Measurements from ENCODE around the gene RUNDC1.
"Not testable (repeated sequence)": the region's sequence is repeated elsewhere in the genome, so short reads cannot be mapped to it uniquely, and the experiment has no call there.

Gene RUNDC1

DNA sequence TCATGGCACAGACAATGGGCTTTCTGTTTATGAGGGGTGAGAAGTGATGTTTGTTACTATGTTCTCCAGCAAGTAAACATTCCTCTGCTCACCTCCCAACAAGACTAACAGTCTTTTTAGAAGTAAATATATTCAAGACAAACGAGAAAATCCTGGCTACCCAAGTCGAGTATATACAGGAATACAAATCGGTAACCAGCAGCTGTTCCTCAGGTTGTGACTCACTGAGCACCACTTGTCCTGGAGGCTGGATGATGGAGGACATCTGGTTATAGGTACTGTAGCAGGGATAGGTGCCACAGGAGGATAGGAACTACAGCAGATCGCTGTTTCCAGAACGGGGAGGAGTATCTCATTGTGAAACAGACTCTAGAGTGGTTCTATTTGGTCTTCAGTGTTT lies 12.5 kb downstream of the RUNDC1 start:
- H3K4me3 ChIP-seq (ENCODE audit: low read depth, low read length), result no peak overlapping the region
- peaks cover 40% of the 10 kb centered on the region for H3K4me1 ChIP-seq (ENCODE audit: control insufficient read depth, insufficient read depth, low read length, unreplicated experiment)
- H2AFZ ChIP-seq (ENCODE audit: low read length, unreplicated experiment), result no peak overlapping the region
- no peaks in the 10 kb centered on the region for H3K27me3 ChIP-seq (ENCODE audit: insufficient read depth, low read length)
- H3K79me2 ChIP-seq (ENCODE audit: control insufficient read depth, insufficient read depth, low read length, unreplicated experiment), result no peaks in the 10 kb centered on the region
- no peak overlapping the region for H3K27ac ChIP-seq (ENCODE audit: low read depth, low read length)
- peaks cover 21% of the 10 kb centered on the region for H3K36me3 ChIP-seq (ENCODE audit: insufficient read depth, low read length)

DNA sequence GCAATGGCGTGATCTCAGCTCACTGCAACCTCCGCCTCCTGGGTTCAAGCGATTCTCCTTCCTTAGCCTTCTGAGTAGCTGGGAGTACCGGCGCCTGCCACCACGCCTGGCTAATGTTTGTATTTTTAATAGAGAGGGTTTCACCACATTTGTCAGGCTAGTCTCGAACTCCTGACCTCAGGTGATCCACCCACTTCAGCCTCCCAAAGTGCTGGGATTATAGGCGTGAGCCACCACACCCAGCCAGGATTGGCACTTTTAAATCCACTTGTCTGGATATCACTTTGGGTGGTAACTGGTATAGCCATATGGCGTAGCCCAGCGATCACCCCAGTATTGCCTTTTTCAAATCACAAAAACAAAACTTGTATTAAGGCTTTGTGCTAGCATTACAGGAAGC lies 13.5 kb downstream of the RUNDC1 start:
- Histone ChIP-seq H3K36me3 (ENCODE audit: insufficient read depth, low read length) (peaks cover 19% of the 10 kb centered on the region), H3K4me1 (ENCODE audit: control insufficient read depth, insufficient read depth, low read length, unreplicated experiment) (peaks cover 35% of the 10 kb centered on the region)
- H2AFZ ChIP-seq (ENCODE audit: low read length, unreplicated experiment); H3K79me2 ChIP-seq (ENCODE audit: control insufficient read depth, insufficient read depth, low read length, unreplicated experiment); H3K27me3 ChIP-seq (ENCODE audit: insufficient read depth, low read length); H3K4me3 ChIP-seq (ENCODE audit: low read depth, low read length); H3K27ac ChIP-seq (ENCODE audit: low read depth, low read length): not testable (repeated sequence)

- peaks cover 19% of the 10 kb centered on the region for H3K36me3 ChIP-seq (ENCODE audit: insufficient read depth, low read length)
- H3K79me2 ChIP-seq (ENCODE audit: control insufficient read depth, insufficient read depth, low read length, unreplicated experiment), result peaks cover 30% of the 10 kb centered on the region
- peaks cover 32% of the 10 kb centered on the region for H3K4me1 ChIP-seq (ENCODE audit: control insufficient read depth, insufficient read depth, low read length, unreplicated experiment)
- peak overlapping the region; percentile 54 for H3K4me3 ChIP-seq (ENCODE audit: low read depth, low read length)
- H3K27me3 ChIP-seq (ENCODE audit: insufficient read depth, low read length), result no peaks in the 10 kb centered on the region
- H2AFZ ChIP-seq (ENCODE audit: low read length, unreplicated experiment), result peak overlapping the region; percentile 60
- H3K27ac ChIP-seq (ENCODE audit: low read depth, low read length), result peak overlapping the region; percentile 30
Observed at GRCh38 chr17:42997390-42997983, 17.1 kb downstream of the RUNDC1 start.

GRCh38 chr17:42997984-42998938 lies 17.9 kb downstream of the RUNDC1 start, which contains the start of gene RPL27:
TSS of gene RPL27 (plus strand) at chr17:42998419. CDS start at chr17:42998751, 332 bp downstream.
- Histone ChIP-seq H3K4me3 (ENCODE audit: low read depth, low read length) (peak within 1 kb of the TSS; percentile 98), H3K79me2 (ENCODE audit: control insufficient read depth, insufficient read depth, low read length, unreplicated experiment) (peaks cover 31% of the 10 kb centered on the region), H2AFZ (ENCODE audit: low read length, unreplicated experiment) (peak within 1 kb of the TSS; percentile 60), H3K27ac (ENCODE audit: low read depth, low read length) (peak within 1 kb of the TSS; percentile 85), H3K4me1 (ENCODE audit: control insufficient read depth, insufficient read depth, low read length, unreplicated experiment) (peaks cover 35% of the 10 kb centered on the region), H3K36me3 (ENCODE audit: insufficient read depth, low read length) (peaks cover 21% of the 10 kb centered on the region), H3K27me3 (ENCODE audit: insufficient read depth, low read length) (no peaks in the 10 kb centered on the region)

DNA sequence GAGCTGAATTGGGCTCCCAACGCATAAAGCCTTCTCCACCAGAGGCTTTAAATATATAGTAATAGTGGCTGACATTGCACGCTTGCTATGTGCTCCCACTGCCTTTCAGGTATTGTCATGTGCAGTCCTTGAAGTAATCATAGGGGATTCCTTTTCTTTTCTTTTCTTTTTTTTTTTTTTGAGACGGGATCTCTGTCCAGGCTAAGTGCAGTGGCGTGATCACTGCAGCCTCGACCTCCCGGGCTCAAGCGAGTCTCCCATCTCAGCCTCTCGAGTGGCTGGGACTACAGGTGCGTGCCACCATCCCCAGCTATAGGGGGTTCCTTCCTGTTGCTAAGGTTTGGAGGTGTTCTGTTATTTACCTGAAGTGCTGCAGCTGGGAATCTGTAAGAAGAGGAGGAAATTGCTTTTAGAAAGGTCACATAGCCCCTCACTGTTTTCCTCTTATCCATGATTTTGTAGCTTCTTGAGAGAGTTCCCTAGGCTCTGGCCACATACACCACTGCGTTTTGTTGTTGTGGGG lies 18.7 kb downstream of the RUNDC1 start:
- peak overlapping the region; percentile 98 for H3K4me3 ChIP-seq (ENCODE audit: low read depth, low read length)
- no peaks in the 10 kb centered on the region for H3K27me3 ChIP-seq (ENCODE audit: insufficient read depth, low read length)
- H3K4me1 ChIP-seq (ENCODE audit: control insufficient read depth, insufficient read depth, low read length, unreplicated experiment), result peaks cover 41% of the 10 kb centered on the region
- peaks cover 26% of the 10 kb centered on the region for H3K36me3 ChIP-seq (ENCODE audit: insufficient read depth, low read length)
- no peak overlapping the region for H2AFZ ChIP-seq (ENCODE audit: low read length, unreplicated experiment)
- peaks cover 31% of the 10 kb centered on the region for H3K79me2 ChIP-seq (ENCODE audit: control insufficient read depth, insufficient read depth, low read length, unreplicated experiment)
- H3K27ac ChIP-seq (ENCODE audit: low read depth, low read length), result peak overlapping the region; percentile 85

- not testable (repeated sequence) for H2AFZ ChIP-seq (ENCODE audit: low read length, unreplicated experiment); H3K27me3 ChIP-seq (ENCODE audit: insufficient read depth, low read length)
- H3K27ac ChIP-seq (ENCODE audit: low read depth, low read length), result peak overlapping the region; percentile 71; the same call in 1 of the 2 replicates
- H3K36me3 ChIP-seq (ENCODE audit: insufficient read depth, low read length), result peaks cover 26% of the 10 kb centered on the region
- peaks cover 31% of the 10 kb centered on the region for H3K79me2 ChIP-seq (ENCODE audit: control insufficient read depth, insufficient read depth, low read length, unreplicated experiment)
- H3K4me1 ChIP-seq (ENCODE audit: control insufficient read depth, insufficient read depth, low read length, unreplicated experiment), result peaks cover 46% of the 10 kb centered on the region
- 0 out of 2 replicates have a peak overlapping the region, but pooled peaks have one; percentile 35 for H3K4me3 ChIP-seq (ENCODE audit: low read depth, low read length)
Observed at GRCh38 chr17:43000894-43001293, 20.5 kb downstream of the RUNDC1 start.

GRCh38 chr17:43003542-43004172 lies 23.3 kb downstream of the RUNDC1 start:
- Histone ChIP-seq H3K36me3 (ENCODE audit: insufficient read depth, low read length) (peaks cover 25% of the 10 kb centered on the region), H2AFZ (ENCODE audit: low read length, unreplicated experiment) (no peak overlapping the region), H3K79me2 (ENCODE audit: control insufficient read depth, insufficient read depth, low read length, unreplicated experiment) (peaks cover 45% of the 10 kb centered on the region), H3K27me3 (ENCODE audit: insufficient read depth, low read length) (no peaks in the 10 kb centered on the region), H3K4me1 (ENCODE audit: control insufficient read depth, insufficient read depth, low read length, unreplicated experiment) (peaks cover 44% of the 10 kb centered on the region), H3K4me3 (ENCODE audit: low read depth, low read length) (no peak overlapping the region), H3K27ac (ENCODE audit: low read depth, low read length) (peak overlapping the region; percentile 71)

DNA sequence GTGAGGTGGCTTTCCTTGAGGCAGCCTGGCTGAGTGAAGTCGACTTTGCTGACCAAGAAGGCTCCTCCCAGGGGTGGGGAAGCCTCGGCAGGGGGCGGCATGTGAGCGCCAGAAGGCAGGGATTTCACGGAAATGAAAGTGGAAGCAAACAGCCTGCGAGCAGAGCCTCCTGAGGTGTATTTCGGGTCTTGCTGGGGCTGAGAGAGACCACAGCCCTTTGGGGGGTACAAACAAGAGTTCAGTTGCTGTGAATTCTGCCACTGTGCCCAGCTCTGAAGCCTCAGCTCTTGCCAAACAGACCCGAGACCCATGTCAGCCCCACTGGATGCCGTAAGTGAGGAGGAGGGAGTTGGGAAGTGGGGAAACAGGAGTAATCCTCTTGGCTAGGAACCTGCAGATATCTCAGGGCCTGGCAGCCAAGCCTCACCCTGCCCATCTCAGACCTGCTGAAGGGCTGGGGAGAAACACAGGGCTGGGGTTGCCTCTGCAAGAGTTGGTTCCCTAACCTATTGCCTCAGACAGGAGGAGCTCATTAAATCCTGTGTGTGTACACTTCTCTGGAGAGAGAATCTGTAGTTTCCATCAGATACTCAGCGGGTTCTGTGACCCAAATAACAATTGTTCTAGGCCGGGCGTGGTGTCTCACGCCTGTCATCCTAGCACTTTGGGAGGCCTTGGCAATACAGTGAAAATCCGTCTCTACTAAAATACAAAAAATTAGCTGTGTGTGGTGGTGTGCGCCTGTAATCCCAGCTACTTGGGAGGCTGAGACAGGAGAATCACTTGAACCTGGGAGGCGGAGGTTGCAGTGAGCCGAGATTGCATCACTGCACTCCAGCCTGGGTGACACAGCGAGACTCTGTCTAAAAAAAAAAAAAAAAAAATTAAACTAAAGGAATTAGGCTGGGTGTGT lies 26.5 kb downstream of the RUNDC1 start, which contains the start of gene IFI35:
Gene IFI35, plus strand, starts transcription at position 146 of the 913 bp plus-strand sequence. Its CDS starts 164 bp downstream, at position 310.
- peak within 1 kb of the TSS; percentile 92 for H3K4me3 ChIP-seq (ENCODE audit: low read depth, low read length)
- no peaks in the 10 kb centered on the region for H3K27me3 ChIP-seq (ENCODE audit: insufficient read depth, low read length)
- H3K4me1 ChIP-seq (ENCODE audit: control insufficient read depth, insufficient read depth, low read length, unreplicated experiment), result peaks cover 34% of the 10 kb centered on the region
- peaks cover 16% of the 10 kb centered on the region; the same call in 1 of the 2 replicates for H3K36me3 ChIP-seq (ENCODE audit: insufficient read depth, low read length)
- H3K27ac ChIP-seq (ENCODE audit: low read depth, low read length), result peak within 1 kb of the TSS; percentile 94
- no peak within 1 kb of the TSS for H2AFZ ChIP-seq (ENCODE audit: low read length, unreplicated experiment)
- peaks cover 37% of the 10 kb centered on the region for H3K79me2 ChIP-seq (ENCODE audit: control insufficient read depth, insufficient read depth, low read length, unreplicated experiment)

GRCh38 chr17:43010667-43011308 lies 30.4 kb downstream of the RUNDC1 start:
- no peaks in the 10 kb centered on the region for H3K27me3 ChIP-seq (ENCODE audit: insufficient read depth, low read length)
- H2AFZ ChIP-seq (ENCODE audit: low read length, unreplicated experiment), result no peak overlapping the region
- H3K79me2 ChIP-seq (ENCODE audit: control insufficient read depth, insufficient read depth, low read length, unreplicated experiment), result peaks cover 34% of the 10 kb centered on the region
- H3K27ac ChIP-seq (ENCODE audit: low read depth, low read length), result no peak overlapping the region
- no peak overlapping the region for H3K4me3 ChIP-seq (ENCODE audit: low read depth, low read length)
- peaks cover 29% of the 10 kb centered on the region for H3K4me1 ChIP-seq (ENCODE audit: control insufficient read depth, insufficient read depth, low read length, unreplicated experiment)
- H3K36me3 ChIP-seq (ENCODE audit: insufficient read depth, low read length), result peaks cover 7% of the 10 kb centered on the region; the same call in 1 of the 2 replicates

All from ACC112 (cell line).